Nephron progenitor cell (in vitro differentiated cells): ENCODE measurements around the gene EEF1A2.
A peak's percentile ranks its signal among the peaks of the same experiment; 100 is the strongest.

Experiments
- DNase-seq: peaks from one replicate; pipeline ENCODE4 v3.0.0; 2021
- H3K27ac Mint-ChIP-seq: 2 replicates; pipeline ENCODE4 v1.8.0; 2021; ENCODE audit warnings: mild to moderate bottlenecking, moderate library complexity, mixed read lengths
- H3K27me3 Mint-ChIP-seq: 2 replicates; pipeline ENCODE4 v1.8.0; 2021; ENCODE audit warnings: mild to moderate bottlenecking, low read depth, mixed read lengths; ENCODE audit not compliant: poor library complexity
- H3K36me3 Mint-ChIP-seq: 2 replicates; pipeline ENCODE4 v1.8.0; 2021; ENCODE audit warnings: low read depth, mixed read lengths
- H3K4me1 Mint-ChIP-seq: 2 replicates; pipeline ENCODE4 v1.8.0; 2021; ENCODE audit warnings: mixed read lengths
- H3K4me3 Mint-ChIP-seq: 2 replicates; pipeline ENCODE4 v1.8.0; 2021; ENCODE audit warnings: mild to moderate bottlenecking, moderate library complexity, mixed read lengths
- H3K9me3 Mint-ChIP-seq: 2 replicates; pipeline ENCODE4 v1.8.0; 2021; ENCODE audit warnings: mild to moderate bottlenecking, moderate library complexity, mixed read lengths
- TF ChIP-seq, protein P1 (sequence below): fragments of 200-600 bp; sonication (generic); IDR thresholded peaks from 2 replicates; pipeline ENCODE4 v1.5.0; 2021; ENCODE audit warnings: antibody characterized with exemption

EEF1A2 gene

DNA sequence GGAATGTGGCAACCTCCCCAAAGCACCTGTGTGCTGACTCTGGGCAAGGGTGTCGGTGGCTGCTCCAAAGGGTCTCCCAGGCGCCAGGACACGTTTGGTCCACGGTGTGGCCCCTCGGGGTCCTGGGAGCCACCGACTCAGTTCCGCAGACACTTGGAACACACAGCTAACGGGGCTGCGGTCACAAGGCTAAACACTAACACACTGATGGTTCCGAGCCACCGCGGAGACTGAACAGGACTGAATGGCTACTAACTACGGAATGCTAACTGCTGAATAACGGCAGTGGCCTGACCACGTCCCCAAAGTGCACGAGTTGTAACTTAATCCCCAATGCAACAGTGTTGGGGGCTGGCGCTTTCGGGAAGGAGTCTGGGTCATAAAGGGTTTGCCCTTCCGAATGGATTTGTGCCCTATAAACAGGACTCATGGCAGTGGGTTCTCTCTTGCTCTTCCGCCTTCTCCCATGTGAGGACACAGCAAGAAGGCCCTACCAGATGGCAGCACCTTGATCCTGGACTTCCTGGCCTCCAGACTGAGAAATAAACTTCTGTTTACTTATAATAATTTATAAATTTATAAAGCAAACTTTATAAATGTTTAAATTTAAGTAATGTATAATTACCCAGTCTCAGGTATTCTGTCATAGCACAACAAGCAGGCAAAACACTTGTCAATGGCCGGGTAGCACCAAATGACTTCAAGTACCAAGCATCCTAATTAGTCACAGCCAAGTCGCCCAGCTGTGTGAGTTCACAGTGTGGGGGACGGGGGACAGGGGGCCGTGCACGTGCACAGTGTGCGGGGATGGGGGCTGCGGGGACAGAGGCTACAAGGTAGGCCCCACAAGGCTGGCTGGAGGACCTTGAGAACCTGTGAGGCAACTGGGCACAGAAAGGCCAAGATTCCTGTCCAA lies 2.3 kb upstream of the EEF1A2 start:
- H3K27me3 Mint-ChIP-seq, result peaks cover 75% of the 10 kb centered on the region
- TF ChIP-seq, protein P1, sequence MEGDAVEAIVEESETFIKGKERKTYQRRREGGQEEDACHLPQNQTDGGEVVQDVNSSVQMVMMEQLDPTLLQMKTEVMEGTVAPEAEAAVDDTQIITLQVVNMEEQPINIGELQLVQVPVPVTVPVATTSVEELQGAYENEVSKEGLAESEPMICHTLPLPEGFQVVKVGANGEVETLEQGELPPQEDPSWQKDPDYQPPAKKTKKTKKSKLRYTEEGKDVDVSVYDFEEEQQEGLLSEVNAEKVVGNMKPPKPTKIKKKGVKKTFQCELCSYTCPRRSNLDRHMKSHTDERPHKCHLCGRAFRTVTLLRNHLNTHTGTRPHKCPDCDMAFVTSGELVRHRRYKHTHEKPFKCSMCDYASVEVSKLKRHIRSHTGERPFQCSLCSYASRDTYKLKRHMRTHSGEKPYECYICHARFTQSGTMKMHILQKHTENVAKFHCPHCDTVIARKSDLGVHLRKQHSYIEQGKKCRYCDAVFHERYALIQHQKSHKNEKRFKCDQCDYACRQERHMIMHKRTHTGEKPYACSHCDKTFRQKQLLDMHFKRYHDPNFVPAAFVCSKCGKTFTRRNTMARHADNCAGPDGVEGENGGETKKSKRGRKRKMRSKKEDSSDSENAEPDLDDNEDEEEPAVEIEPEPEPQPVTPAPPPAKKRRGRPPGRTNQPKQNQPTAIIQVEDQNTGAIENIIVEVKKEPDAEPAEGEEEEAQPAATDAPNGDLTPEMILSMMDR, result no peak
- H3K36me3 Mint-ChIP-seq, result peaks cover 5% of the 10 kb centered on the region
- no peak overlapping the region for H3K27ac Mint-ChIP-seq
- no peak for DNase-seq
- H3K4me1 Mint-ChIP-seq, result peaks cover 6% of the 10 kb centered on the region
- H3K9me3 Mint-ChIP-seq, result peaks cover 25% of the 10 kb centered on the region
- H3K4me3 Mint-ChIP-seq, result peak overlapping the region; percentile 36

DNA sequence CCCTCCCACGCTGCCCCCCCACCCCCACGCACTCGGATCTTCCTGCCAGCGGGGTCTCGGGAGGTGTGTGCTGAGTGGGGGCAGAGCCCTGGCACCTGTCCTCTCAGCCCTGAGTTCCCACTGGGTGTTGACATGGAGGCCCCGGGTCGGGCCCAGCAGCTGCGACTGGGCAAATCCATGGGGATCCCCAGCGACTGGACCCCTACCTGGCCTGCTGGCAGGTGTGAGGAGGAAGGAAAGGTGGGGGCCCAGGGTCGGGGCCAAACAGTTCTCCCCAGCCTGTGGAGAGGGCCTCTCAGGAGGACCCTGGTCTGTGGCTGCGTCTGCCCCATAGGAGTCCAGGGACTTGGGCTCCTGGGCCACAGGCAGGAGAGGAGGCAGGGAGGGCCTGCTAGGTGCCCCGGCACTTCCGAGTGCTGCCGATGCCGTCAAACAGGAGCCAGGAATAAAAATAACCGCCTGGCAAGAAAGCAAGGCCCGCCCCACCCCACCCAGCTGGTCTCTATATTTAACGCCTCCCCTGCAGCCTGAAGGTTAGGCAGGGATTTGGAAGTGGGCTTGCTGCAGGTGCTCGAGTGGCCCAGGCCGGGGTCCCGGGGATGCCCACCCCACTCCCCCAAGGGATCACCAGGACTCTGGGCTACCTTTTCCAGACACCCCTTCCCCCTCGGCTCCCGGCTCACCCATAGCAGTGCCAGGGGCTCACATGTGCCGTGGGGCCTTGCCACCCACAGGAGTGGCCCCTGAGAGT lies 1.4 kb upstream of the EEF1A2 start:
- no peak for DNase-seq
- H3K4me1 Mint-ChIP-seq, result peaks cover 6% of the 10 kb centered on the region
- peaks cover 5% of the 10 kb centered on the region for H3K36me3 Mint-ChIP-seq
- peaks cover 74% of the 10 kb centered on the region for H3K27me3 Mint-ChIP-seq
- TF ChIP-seq, protein P1, result no peak
- no peak overlapping the region for H3K27ac Mint-ChIP-seq
- H3K9me3 Mint-ChIP-seq, result peaks cover 17% of the 10 kb centered on the region
- no peak overlapping the region for H3K4me3 Mint-ChIP-seq

DNA sequence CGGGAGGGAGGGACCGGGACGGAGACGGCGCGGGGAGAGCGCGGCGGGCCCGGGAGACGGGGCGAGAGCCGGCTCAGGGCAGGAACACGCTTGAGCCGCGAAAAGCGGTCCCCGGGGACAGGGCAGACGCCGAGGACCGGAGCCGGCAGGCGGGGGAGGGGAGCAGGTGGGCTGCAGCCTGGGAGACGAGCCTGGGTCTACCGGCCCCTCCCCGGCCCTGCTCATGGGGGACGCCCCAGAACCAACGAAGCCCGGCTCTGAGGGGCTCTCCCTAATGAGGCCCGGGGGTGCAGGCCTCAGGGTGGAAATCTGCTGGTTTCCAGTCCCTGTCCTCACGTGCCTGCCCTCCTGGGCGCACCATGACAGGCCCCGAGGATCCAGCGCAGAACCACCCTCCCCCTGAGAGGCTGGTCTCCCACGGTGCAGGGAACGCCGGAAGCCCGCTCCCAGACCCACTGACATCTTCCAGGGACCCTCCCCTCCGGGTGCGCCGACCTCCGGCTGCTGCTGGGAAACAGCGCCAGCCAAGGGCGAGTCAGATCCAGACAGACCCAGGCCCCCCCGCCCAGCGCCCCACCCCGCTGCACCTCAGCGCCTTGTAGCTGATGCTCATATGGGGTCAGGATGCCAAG lies 571 bp upstream of the EEF1A2 start:
- no peak overlapping the region for H3K27ac Mint-ChIP-seq
- no peak overlapping the region for H3K4me3 Mint-ChIP-seq
- peaks cover 6% of the 10 kb centered on the region for H3K4me1 Mint-ChIP-seq
- TF ChIP-seq, protein P1, result no peak
- DNase-seq, result no peak
- H3K27me3 Mint-ChIP-seq, result peaks cover 72% of the 10 kb centered on the region
- no peaks in the 10 kb centered on the region for H3K36me3 Mint-ChIP-seq
- peaks cover 8% of the 10 kb centered on the region for H3K9me3 Mint-ChIP-seq

DNA sequence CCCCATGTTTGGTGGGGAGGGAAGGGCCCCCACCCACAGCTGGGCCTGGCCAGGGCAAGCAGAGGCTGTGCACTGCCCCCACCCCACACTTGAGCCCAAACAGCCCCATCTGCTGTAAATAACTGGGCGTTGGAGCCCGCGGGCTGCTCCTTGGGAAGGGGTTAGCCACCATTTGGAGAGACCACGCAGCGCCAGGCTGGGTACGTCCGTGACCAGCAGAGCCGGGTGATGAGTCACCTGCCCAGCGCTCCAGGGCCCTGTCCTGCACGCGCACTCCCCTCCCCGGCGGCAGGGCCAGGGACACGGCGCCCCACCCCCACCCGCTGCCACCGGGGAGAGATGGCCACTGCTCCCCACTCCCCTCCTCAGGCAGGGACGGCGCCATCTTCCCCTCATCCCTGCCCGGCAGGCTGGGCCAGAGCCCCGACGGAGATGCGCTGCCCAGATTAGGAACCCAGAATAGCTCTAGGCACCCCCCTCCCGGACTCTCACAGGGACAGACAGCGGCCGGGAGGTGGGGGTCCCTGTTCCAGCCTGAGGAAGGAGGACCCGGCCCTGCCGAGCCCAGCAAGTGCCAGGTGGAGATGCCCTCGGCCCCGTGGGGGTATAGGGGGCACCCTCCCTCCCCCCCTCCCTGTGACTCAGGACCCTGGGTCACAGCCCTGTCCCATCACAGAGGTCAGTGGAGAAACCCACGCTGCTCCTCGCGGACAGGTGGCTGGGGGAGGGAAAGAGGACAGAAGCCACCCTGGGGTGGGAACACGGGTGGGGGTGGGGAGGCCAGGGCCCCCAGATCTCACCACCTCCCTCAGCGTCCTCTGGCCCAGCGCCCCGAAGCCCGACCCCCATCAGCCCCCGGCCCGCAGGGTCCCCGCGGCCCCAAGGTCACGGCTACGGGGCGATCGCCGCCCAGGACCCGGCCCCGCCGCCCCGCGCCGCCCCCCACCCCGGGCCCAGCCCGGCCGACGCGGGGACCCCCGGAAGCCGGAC lies 642 bp downstream of the EEF1A2 start:
- Mint-ChIP-seq H3K9me3 (no peaks in the 10 kb centered on the region), H3K27ac (no peak overlapping the region), H3K4me1 (peaks cover 6% of the 10 kb centered on the region), H3K4me3 (no peak overlapping the region), H3K27me3 (peaks cover 69% of the 10 kb centered on the region), H3K36me3 (no peaks in the 10 kb centered on the region)
- no peak for DNase-seq
- TF ChIP-seq, protein P1, result no peak

DNA sequence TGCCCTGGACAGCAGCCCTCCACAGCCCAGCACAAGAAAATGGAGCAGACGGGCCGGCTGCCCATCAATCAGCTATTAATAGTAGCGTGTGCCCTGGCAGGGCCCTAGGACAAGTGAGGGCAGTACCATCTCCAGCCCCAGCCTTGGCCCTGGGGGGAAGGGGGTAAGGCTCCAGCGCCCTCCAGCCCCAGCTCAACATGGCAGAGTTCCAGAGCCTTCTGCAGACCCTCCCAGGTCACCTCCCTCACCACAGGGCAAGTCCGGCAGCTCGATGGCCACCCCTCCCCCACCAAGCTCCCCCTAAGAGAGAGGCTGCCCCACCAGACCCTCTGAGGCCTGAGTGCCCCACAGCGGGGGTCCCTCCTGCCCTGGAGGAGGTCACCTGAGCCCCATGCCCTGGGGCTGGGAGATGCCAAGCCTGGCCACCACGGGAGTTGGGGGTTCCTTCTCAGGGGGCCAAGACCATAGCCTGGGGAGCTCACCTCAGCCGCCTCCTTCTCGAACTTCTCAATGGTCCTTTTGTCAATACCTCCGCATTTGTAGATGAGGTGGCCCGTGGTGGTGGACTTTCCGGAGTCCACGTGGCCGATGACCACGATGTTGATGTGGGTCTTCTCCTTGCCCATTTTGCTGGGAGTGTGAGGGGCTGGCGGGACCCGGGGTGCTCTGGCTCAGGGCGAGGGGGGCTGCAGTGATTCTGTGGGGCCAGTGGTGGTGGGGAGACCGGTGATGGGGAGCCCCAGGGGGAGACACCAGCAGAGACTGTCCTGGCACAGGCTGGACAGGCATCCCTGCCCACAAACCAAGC lies 1.5 kb downstream of the EEF1A2 start:
- Mint-ChIP-seq H3K36me3 (no peaks in the 10 kb centered on the region), H3K27me3 (peaks cover 75% of the 10 kb centered on the region), H3K9me3 (no peaks in the 10 kb centered on the region), H3K27ac (no peak overlapping the region), H3K4me1 (peaks cover 6% of the 10 kb centered on the region), H3K4me3 (no peak overlapping the region)
- no peak for DNase-seq
- TF ChIP-seq, protein P1, result no peak
